ENCODE measurements around the gene LIN7C.

DNA sequence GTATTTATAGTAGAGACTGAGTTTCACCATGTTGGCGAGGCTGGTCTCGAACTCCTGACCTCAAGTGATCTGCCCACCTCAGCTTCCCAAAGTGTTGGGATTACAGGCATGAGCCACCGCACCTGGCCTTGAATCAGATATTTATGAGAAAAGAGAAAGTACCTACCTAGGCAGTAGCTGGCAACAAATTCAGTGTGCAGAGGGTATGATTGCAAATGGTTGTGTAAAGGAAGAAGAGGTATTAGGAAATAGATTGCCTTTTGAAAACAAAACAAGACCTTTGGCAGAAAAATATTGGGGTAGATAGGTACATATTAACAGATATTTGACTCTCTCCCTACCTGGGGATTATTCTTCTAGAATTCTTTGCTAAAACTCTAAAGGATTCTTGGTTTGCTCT is 38.5 kb upstream of the LIN7C start:
- TF ChIP-seq, protein P1, sequence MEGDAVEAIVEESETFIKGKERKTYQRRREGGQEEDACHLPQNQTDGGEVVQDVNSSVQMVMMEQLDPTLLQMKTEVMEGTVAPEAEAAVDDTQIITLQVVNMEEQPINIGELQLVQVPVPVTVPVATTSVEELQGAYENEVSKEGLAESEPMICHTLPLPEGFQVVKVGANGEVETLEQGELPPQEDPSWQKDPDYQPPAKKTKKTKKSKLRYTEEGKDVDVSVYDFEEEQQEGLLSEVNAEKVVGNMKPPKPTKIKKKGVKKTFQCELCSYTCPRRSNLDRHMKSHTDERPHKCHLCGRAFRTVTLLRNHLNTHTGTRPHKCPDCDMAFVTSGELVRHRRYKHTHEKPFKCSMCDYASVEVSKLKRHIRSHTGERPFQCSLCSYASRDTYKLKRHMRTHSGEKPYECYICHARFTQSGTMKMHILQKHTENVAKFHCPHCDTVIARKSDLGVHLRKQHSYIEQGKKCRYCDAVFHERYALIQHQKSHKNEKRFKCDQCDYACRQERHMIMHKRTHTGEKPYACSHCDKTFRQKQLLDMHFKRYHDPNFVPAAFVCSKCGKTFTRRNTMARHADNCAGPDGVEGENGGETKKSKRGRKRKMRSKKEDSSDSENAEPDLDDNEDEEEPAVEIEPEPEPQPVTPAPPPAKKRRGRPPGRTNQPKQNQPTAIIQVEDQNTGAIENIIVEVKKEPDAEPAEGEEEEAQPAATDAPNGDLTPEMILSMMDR (conservative IDR thresholded peaks at IDR 0.05; ENCODE audit: low read length) = no peak
- TF ChIP-seq EZH2phosphoT487 (IDR thresholded peaks at IDR 0.05; ENCODE audit: borderline replicate concordance, low read depth, low read length) = no peak
